ENCODE measurements around the gene RREB1. TPM values are rescaled to one million over a fixed set of nuclear protein-coding genes. Genes with fewer than 3 reads are reported as not detected.

RREB1 gene
- total RNA-seq, result 10 to 100 TPM; 38.1 to 50.1 (median 39.6) TPM
- total RNA-seq (2013), result 28.0 TPM
- 30.0 to 111 (median 96.5) reads per million in 29 experiments for total RNA-seq

- Mint-ChIP-seq H3K27ac (peak within 1 kb of the TSS; percentile 93 to 94), H3K27me3 (no peaks in the 10 kb centered on the region), H3K9me3 (no peaks in the 10 kb centered on the region), H3K4me1 (peaks cover 40 to 41% (median 40%) of the 10 kb centered on the region in 3 donors), H3K36me3 (no peaks in the 10 kb centered on the region), H3K4me3 (peak within 1 kb of the TSS; percentile 92 to 96 (median 95))
- Histone ChIP-seq H3K9me3 (no peaks in the 10 kb centered on the region), H3K27ac (ENCODE audit: low read length) (peak within 1 kb of the TSS; percentile 74), H3K4me1 (ENCODE audit: control insufficient read depth in 1 of 2, extremely low read depth in 1 of 2, insufficient read depth in 2 of 2, low read length in 2 of 2) (peaks cover 21 to 27% of the 10 kb centered on the region in 2 experiments), H3K27me3 (replicated peaks in 1 of 2; ENCODE audit: control insufficient read depth in 2 of 2, extremely low read depth in 1 of 2, insufficient read depth in 2 of 2, low read length in 1 of 2) (no peaks in the 10 kb centered on the region), H3K36me3 (ENCODE audit: control insufficient read depth in 2 of 2, extremely low read depth in 1 of 2, insufficient read depth in 1 of 2, low read length in 1 of 2) (no peaks in the 10 kb centered on the region), H3K4me3 (ENCODE audit: control insufficient read depth in 1 of 2, extremely low read depth in 1 of 2, low read length in 1 of 2) (peak within 1 kb of the TSS; percentile 88 to 89)
- ATAC-seq (replicated peaks in 1 of 4) (peak; percentile 62 to 65 (median 64)), DNase-seq (peak in 34 of 35 experiments; percentile 13 to 77 (median 43))
- ChIA-PET POLR2A (interaction anchor here in 1 of 2 donors (0.7 kb wide), 1 partner anchor 54 kb away, joined by 3 read pairs; no protein-coding TSS in a partner anchor), CTCF (interaction anchor here in 1 of 2 donors (1.7 kb wide), 2 partner anchors 21 to 136 kb away, joined by 6 read pairs; no protein-coding TSS in a partner anchor)
- WGBS (ENCODE audit: insufficient coverage), result 0% methylated on average over 30 of the region's 59 CpGs
These were observed at the start of gene RREB1 for GRCh38 chr6:7107578-7108195. Gene RREB1 (plus strand): TSS chr6:7107961. CDS start chr6:7181912, 73,951 bp downstream.

GRCh38 chr6:7058250-7058923, 49.4 kb upstream of the RREB1 start:
- CTCF ChIA-PET, result interaction anchor here in 1 of 2 donors (0.5 to 0.8 kb wide), 2 partner anchors 151 to 1207 kb away, joined by 4 read pairs; no protein-coding TSS in a partner anchor
- no peaks in the 10 kb centered on the region for H3K4me1 ChIP-seq (ENCODE audit: control insufficient read depth in 1 of 2, extremely low read depth in 1 of 2, insufficient read depth in 2 of 2, low read length in 2 of 2)
- DNase-seq (no peak), ATAC-seq (replicated peaks in 1 of 4) (no peak)
- 84% methylated on average over 3 of the region's 4 CpGs for WGBS (ENCODE audit: insufficient coverage)
- Mint-ChIP-seq H3K4me3 (no peak overlapping the region), H3K36me3 (no peaks in the 10 kb centered on the region), H3K4me1 (peaks cover 0 to 8% (median 6%) of the 10 kb centered on the region in 3 donors), H3K27me3 (no peaks in the 10 kb centered on the region), H3K9me3 (no peaks in the 10 kb centered on the region), H3K27ac (no peak overlapping the region)
- H3K9me3 ChIP-seq, result no peaks in the 10 kb centered on the region
- H3K27me3 ChIP-seq (replicated peaks in 1 of 2; ENCODE audit: control insufficient read depth in 2 of 2, extremely low read depth in 1 of 2, insufficient read depth in 2 of 2, low read length in 1 of 2), result no peaks in the 10 kb centered on the region
- H3K27ac ChIP-seq (ENCODE audit: low read length), result no peak overlapping the region
- H3K36me3 ChIP-seq (ENCODE audit: control insufficient read depth in 2 of 2, extremely low read depth in 1 of 2, insufficient read depth in 1 of 2, low read length in 1 of 2), result no peaks in the 10 kb centered on the region
- H3K4me3 ChIP-seq (ENCODE audit: control insufficient read depth in 1 of 2, extremely low read depth in 1 of 2, low read length in 1 of 2), result no peak overlapping the region
- POLR2A ChIA-PET, result no interaction called here

DNA sequence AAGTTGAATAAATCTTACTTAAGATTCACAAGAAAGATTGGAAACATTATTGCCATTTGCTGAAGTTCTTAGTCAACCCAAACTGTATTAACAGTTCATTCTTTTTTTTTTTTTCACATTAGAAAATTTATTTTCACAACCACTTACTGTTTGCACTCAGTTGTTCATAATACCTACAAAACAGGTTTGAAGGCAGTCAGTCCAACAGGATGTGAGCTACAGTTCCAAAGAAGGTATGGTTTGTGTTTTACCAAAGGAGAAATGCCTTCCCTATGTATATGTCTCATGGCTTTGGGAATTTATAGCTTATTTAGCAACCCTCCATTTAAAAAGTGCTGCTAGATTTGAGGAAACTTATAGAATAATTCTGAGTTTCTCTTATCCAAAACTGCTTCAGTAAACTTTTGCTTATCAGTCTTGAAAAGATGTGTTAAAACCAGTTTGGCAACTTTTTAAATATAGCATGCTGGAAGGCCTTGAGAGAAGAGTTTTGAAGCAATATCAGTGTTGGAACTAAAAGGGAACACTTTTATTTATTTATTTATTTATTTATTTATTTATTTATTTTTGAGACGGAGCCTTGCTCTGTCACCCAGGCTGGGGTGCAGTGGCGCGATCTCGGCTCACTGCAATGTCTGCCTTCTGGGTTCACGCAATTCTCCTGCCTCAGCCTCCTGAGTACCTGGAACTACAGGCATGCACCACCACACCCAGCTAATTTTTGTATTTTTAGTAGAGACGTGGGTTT, 46.8 kb upstream of the RREB1 start:
- CTCF ChIA-PET, result no interaction called here
- DNase-seq, result no peak
- no peaks in the 10 kb centered on the region for H3K27me3 Mint-ChIP-seq
- Histone ChIP-seq H3K27me3 (replicated peaks in 1 of 2; ENCODE audit: control insufficient read depth in 2 of 2, extremely low read depth in 1 of 2, insufficient read depth in 2 of 2, low read length in 1 of 2) (no peaks in the 10 kb centered on the region), H3K36me3 (ENCODE audit: control insufficient read depth in 2 of 2, extremely low read depth in 1 of 2, insufficient read depth in 1 of 2, low read length in 1 of 2) (no peaks in the 10 kb centered on the region), H3K4me1 (ENCODE audit: control insufficient read depth in 1 of 2, extremely low read depth in 1 of 2, insufficient read depth in 2 of 2, low read length in 2 of 2) (no peaks in the 10 kb centered on the region), H3K27ac (ENCODE audit: low read length) (no peak overlapping the region), H3K9me3 (no peaks in the 10 kb centered on the region), H3K4me3 (ENCODE audit: control insufficient read depth in 1 of 2, extremely low read depth in 1 of 2, low read length in 1 of 2) (no peak overlapping the region)
- no peaks in the 10 kb centered on the region for H3K9me3 Mint-ChIP-seq
- no peak overlapping the region for H3K4me3 Mint-ChIP-seq
- POLR2A ChIA-PET, result no interaction called here
- H3K36me3 Mint-ChIP-seq, result no peaks in the 10 kb centered on the region
- peaks cover 0 to 7% (median 6%) of the 10 kb centered on the region in 3 donors for H3K4me1 Mint-ChIP-seq
- no peak for ATAC-seq (replicated peaks in 1 of 4)
- no CpG with 5 or more reads among the region's 6 CpGs for WGBS (ENCODE audit: insufficient coverage)
- H3K27ac Mint-ChIP-seq, result no peak overlapping the region

- Histone ChIP-seq H3K4me1 (ENCODE audit: control insufficient read depth in 1 of 2, extremely low read depth in 1 of 2, insufficient read depth in 2 of 2, low read length in 2 of 2) (no peaks in the 10 kb centered on the region), H3K9me3 (no peaks in the 10 kb centered on the region), H3K36me3 (ENCODE audit: control insufficient read depth in 2 of 2, extremely low read depth in 1 of 2, insufficient read depth in 1 of 2, low read length in 1 of 2) (no peaks in the 10 kb centered on the region), H3K27ac (ENCODE audit: low read length) (no peak overlapping the region), H3K27me3 (replicated peaks in 1 of 2; ENCODE audit: control insufficient read depth in 2 of 2, extremely low read depth in 1 of 2, insufficient read depth in 2 of 2, low read length in 1 of 2) (no peaks in the 10 kb centered on the region), H3K4me3 (ENCODE audit: control insufficient read depth in 1 of 2, extremely low read depth in 1 of 2, low read length in 1 of 2) (no peak overlapping the region)
- ChIA-PET POLR2A (no interaction called here), CTCF (no interaction called here)
- no peaks in the 10 kb centered on the region for H3K9me3 Mint-ChIP-seq
- no peaks in the 10 kb centered on the region for H3K27me3 Mint-ChIP-seq
- no peaks in the 10 kb centered on the region for H3K36me3 Mint-ChIP-seq
- 88% methylated on average over 5 of the region's 11 CpGs for WGBS (ENCODE audit: insufficient coverage)
- H3K27ac Mint-ChIP-seq, result no peak overlapping the region
- H3K4me1 Mint-ChIP-seq, result no peaks in the 10 kb centered on the region
- no peak overlapping the region for H3K4me3 Mint-ChIP-seq
- ATAC-seq (replicated peaks in 1 of 4), result no peak
- no peak for DNase-seq
These were observed 45.2 kb upstream of the RREB1 start for GRCh38 chr6:7062451-7063162.

GRCh38 chr6:7067305-7067704, 40.5 kb upstream of the RREB1 start:
- Histone ChIP-seq H3K27me3 (replicated peaks in 1 of 2; ENCODE audit: control insufficient read depth in 2 of 2, extremely low read depth in 1 of 2, insufficient read depth in 2 of 2, low read length in 1 of 2) (no peaks in the 10 kb centered on the region), H3K4me3 (ENCODE audit: control insufficient read depth in 1 of 2, extremely low read depth in 1 of 2, low read length in 1 of 2) (no peak overlapping the region), H3K27ac (ENCODE audit: low read length) (no peak overlapping the region), H3K36me3 (ENCODE audit: control insufficient read depth in 2 of 2, extremely low read depth in 1 of 2, insufficient read depth in 1 of 2, low read length in 1 of 2) (no peaks in the 10 kb centered on the region), H3K9me3 (no peaks in the 10 kb centered on the region), H3K4me1 (ENCODE audit: control insufficient read depth in 1 of 2, extremely low read depth in 1 of 2, insufficient read depth in 2 of 2, low read length in 2 of 2) (no peaks in the 10 kb centered on the region)
- H3K27ac Mint-ChIP-seq, result no peak overlapping the region
- ChIA-PET CTCF (interaction anchor here (0.6 to 0.7 kb wide), 3 partner anchors 20 to 168 kb away, joined by 3 to 5 read pairs (median 3); no protein-coding TSS in a partner anchor), POLR2A (interaction anchor here (0.5 to 0.7 kb wide), 2 partner anchors 51 to 327 kb away, joined by 5 to 15 read pairs; no protein-coding TSS in a partner anchor)
- WGBS (ENCODE audit: insufficient coverage), result 89% methylated on average over 3 of the region's 3 CpGs
- DNase-seq (no peak), ATAC-seq (replicated peaks in 1 of 4) (no peak)
- H3K36me3 Mint-ChIP-seq, result no peaks in the 10 kb centered on the region
- no peak overlapping the region for H3K4me3 Mint-ChIP-seq
- H3K27me3 Mint-ChIP-seq, result no peaks in the 10 kb centered on the region
- H3K9me3 Mint-ChIP-seq, result no peaks in the 10 kb centered on the region
- no peaks in the 10 kb centered on the region for H3K4me1 Mint-ChIP-seq

GRCh38 chr6:7071405-7071804, 36.4 kb upstream of the RREB1 start:
- Histone ChIP-seq H3K9me3 (no peaks in the 10 kb centered on the region), H3K4me3 (ENCODE audit: control insufficient read depth in 1 of 2, extremely low read depth in 1 of 2, low read length in 1 of 2) (no peak overlapping the region), H3K4me1 (ENCODE audit: control insufficient read depth in 1 of 2, extremely low read depth in 1 of 2, insufficient read depth in 2 of 2, low read length in 2 of 2) (peaks cover 4 to 14% of the 10 kb centered on the region in 2 experiments), H3K27ac (ENCODE audit: low read length) (no peak overlapping the region), H3K36me3 (ENCODE audit: control insufficient read depth in 2 of 2, extremely low read depth in 1 of 2, insufficient read depth in 1 of 2, low read length in 1 of 2) (no peaks in the 10 kb centered on the region), H3K27me3 (replicated peaks in 1 of 2; ENCODE audit: control insufficient read depth in 2 of 2, extremely low read depth in 1 of 2, insufficient read depth in 2 of 2, low read length in 1 of 2) (no peaks in the 10 kb centered on the region)
- peaks cover 13 to 17% (median 13%) of the 10 kb centered on the region in 3 donors for H3K4me1 Mint-ChIP-seq
- CTCF ChIA-PET, result no interaction called here
- no peak overlapping the region for H3K4me3 Mint-ChIP-seq
- no peak overlapping the region for H3K27ac Mint-ChIP-seq
- no peaks in the 10 kb centered on the region for H3K27me3 Mint-ChIP-seq
- no peaks in the 10 kb centered on the region for H3K9me3 Mint-ChIP-seq
- WGBS (ENCODE audit: insufficient coverage), result no CpG with 5 or more reads among the region's 2 CpGs
- ATAC-seq (replicated peaks in 1 of 4) (no peak), DNase-seq (no peak)
- POLR2A ChIA-PET, result no interaction called here
- no peaks in the 10 kb centered on the region for H3K36me3 Mint-ChIP-seq

Data from T-cell (primary cell).